Lower leg skin (tissue), 3 donors: ENCODE data around the gene ABTB2.

Experiments
- CTCF ChIP-seq, 3 donors: fragments of 450-650 bp; IDR thresholded peaks; one replicate each; pipeline ENCODE4 v1.5.1; 2016; ENCODE audit warnings: antibody characterized with exemption in 3 of 3, mild to moderate bottlenecking in 3 of 3, moderate library complexity in 2 of 3
- POLR2A ChIP-seq, 2 donors: fragments of 450-650 bp; IDR thresholded peaks; one replicate each; pipeline ENCODE4 v1.6.1; 2016 to 2017; ENCODE audit warnings: antibody characterized with exemption in 2 of 2, mild to moderate bottlenecking in 1 of 2, moderate library complexity in 1 of 2

- no peak for TF ChIP-seq CTCF (IDR thresholded peaks at IDR 0.05)
- no peak for TF ChIP-seq POLR2A (IDR thresholded peaks at IDR 0.05)
These were observed 192.7 kb downstream of the ABTB2 start for GRCh38 chr11:34165121-34165520.
